NOMO-1 (cell line): Measurements from ENCODE around the gene GNS.
A peak's percentile ranks its signal among the peaks of the same experiment; 100 is the strongest.

Source experiments
- DNase-seq, 2 experiments: peaks; one replicate each; lab custom pipeline; 2025; ENCODE audit not compliant: unreplicated experiment in 2 of 2; lab: John Stamatoyannopoulos, UW

The GNS gene

GRCh38 chr12:64739778-64740177, 19.4 kb downstream of the GNS start:
- DNase-seq: no peak

GRCh38 chr12:64737539-64737938, 21.7 kb downstream of the GNS start:
- no peak for DNase-seq

GRCh38 chr12:64736771-64737170, 22.4 kb downstream of the GNS start:
- no peak for DNase-seq

- no peak for DNase-seq
Observed at GRCh38 chr12:64735442-64735841, 23.8 kb downstream of the GNS start.

GRCh38 chr12:64733857-64734256, 25.3 kb downstream of the GNS start:
- no peak for DNase-seq

- no peak for DNase-seq
Observed at GRCh38 chr12:64731683-64732082, 27.5 kb downstream of the GNS start.

- DNase-seq: peak in 1 of 2 experiments; percentile 37
Observed at GRCh38 chr12:64730588-64730969, 28.6 kb downstream of the GNS start.

GRCh38 chr12:64729909-64730587, 29.2 kb downstream of the GNS start:
- DNase-seq: peak; percentile 50 to 58

- no peak for DNase-seq
Observed at GRCh38 chr12:64724201-64724745, 34.9 kb downstream of the GNS start.

- no peak for DNase-seq
Observed at GRCh38 chr12:64723630-64724029, 35.6 kb downstream of the GNS start.

- DNase-seq: no peak
Observed at GRCh38 chr12:64722835-64723234, 36.4 kb downstream of the GNS start.

- DNase-seq: no peak
Observed at GRCh38 chr12:64720884-64721283, 38.3 kb downstream of the GNS start.

- no peak for DNase-seq
Observed at GRCh38 chr12:64718649-64719048, 40.6 kb downstream of the GNS start.

- DNase-seq: no peak
Observed at GRCh38 chr12:64716839-64717455, 42.3 kb downstream of the GNS start.

GRCh38 chr12:64716371-64716770, 42.8 kb downstream of the GNS start:
- no peak for DNase-seq

- peak in 1 of 2 experiments; percentile 15 for DNase-seq
Observed at GRCh38 chr12:64714551-64714968, 44.6 kb downstream of the GNS start.

- peak; percentile 10 to 35 for DNase-seq
Observed at GRCh38 chr12:64713376-64713775, 45.8 kb downstream of the GNS start.

- DNase-seq: no peak
Observed at GRCh38 chr12:64709429-64709828, 49.8 kb downstream of the GNS start.

GRCh38 chr12:64707926-64708325, 51.3 kb downstream of the GNS start:
- DNase-seq: no peak

GRCh38 chr12:64707362-64707761, 51.8 kb downstream of the GNS start:
- DNase-seq: no peak

GRCh38 chr12:64706857-64707256, 52.3 kb downstream of the GNS start:
- DNase-seq: no peak

GRCh38 chr12:64706306-64706705, 52.9 kb downstream of the GNS start:
- DNase-seq: no peak
